ENCODE measurements around the gene UPF2.

Gene UPF2

GRCh38 chr10:11898033-11898371, 144.6 kb downstream of the UPF2 start:
- Histone ChIP-seq H3K4me1 (ENCODE audit: low read length) (no peaks in the 10 kb centered on the region), H3K9ac (ENCODE audit: low read length) (no peak overlapping the region), H3K27me3 (ENCODE audit: low read depth, low read length) (no peaks in the 10 kb centered on the region), H3K27ac (ENCODE audit: low read length) (no peak overlapping the region), H3K4me3 (ENCODE audit: low read length) (no peak overlapping the region), H3K79me2 (ENCODE audit: low read length) (no peaks in the 10 kb centered on the region), H3K9me3 (ENCODE audit: insufficient read depth, low read length) (no peaks in the 10 kb centered on the region), H2AFZ (ENCODE audit: low read depth, low read length) (no peak overlapping the region), H3K4me2 (ENCODE audit: low read length) (no peak overlapping the region), H4K20me1 (ENCODE audit: insufficient read depth, low read length) (no peaks in the 10 kb centered on the region), H3K36me3 (replicated peaks; ENCODE audit: low read depth, low read length) (no peaks in the 10 kb centered on the region)
- no peak for TF ChIP-seq EZH2phosphoT487 (IDR thresholded peaks at IDR 0.05; ENCODE audit: low read depth)
- TF ChIP-seq, protein P1, sequence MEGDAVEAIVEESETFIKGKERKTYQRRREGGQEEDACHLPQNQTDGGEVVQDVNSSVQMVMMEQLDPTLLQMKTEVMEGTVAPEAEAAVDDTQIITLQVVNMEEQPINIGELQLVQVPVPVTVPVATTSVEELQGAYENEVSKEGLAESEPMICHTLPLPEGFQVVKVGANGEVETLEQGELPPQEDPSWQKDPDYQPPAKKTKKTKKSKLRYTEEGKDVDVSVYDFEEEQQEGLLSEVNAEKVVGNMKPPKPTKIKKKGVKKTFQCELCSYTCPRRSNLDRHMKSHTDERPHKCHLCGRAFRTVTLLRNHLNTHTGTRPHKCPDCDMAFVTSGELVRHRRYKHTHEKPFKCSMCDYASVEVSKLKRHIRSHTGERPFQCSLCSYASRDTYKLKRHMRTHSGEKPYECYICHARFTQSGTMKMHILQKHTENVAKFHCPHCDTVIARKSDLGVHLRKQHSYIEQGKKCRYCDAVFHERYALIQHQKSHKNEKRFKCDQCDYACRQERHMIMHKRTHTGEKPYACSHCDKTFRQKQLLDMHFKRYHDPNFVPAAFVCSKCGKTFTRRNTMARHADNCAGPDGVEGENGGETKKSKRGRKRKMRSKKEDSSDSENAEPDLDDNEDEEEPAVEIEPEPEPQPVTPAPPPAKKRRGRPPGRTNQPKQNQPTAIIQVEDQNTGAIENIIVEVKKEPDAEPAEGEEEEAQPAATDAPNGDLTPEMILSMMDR (IDR thresholded peaks at IDR 0.05; ENCODE audit: low read depth, low read length): no peak

GRCh38 chr10:11896549-11897200, 145.9 kb downstream of the UPF2 start:
- Histone ChIP-seq H2AFZ (ENCODE audit: low read depth, low read length) (no peak overlapping the region), H3K9ac (ENCODE audit: low read length) (no peak overlapping the region), H3K27ac (ENCODE audit: low read length) (no peak overlapping the region), H3K79me2 (ENCODE audit: low read length) (no peaks in the 10 kb centered on the region), H3K4me2 (ENCODE audit: low read length) (no peak overlapping the region), H4K20me1 (ENCODE audit: insufficient read depth, low read length) (no peaks in the 10 kb centered on the region), H3K9me3 (ENCODE audit: insufficient read depth, low read length) (no peaks in the 10 kb centered on the region), H3K27me3 (ENCODE audit: low read depth, low read length) (no peaks in the 10 kb centered on the region), H3K4me3 (ENCODE audit: low read length) (no peak overlapping the region), H3K4me1 (ENCODE audit: low read length) (no peaks in the 10 kb centered on the region), H3K36me3 (replicated peaks; ENCODE audit: low read depth, low read length) (no peaks in the 10 kb centered on the region)
- TF ChIP-seq EZH2phosphoT487 (IDR thresholded peaks at IDR 0.05; ENCODE audit: low read depth): no peak
- TF ChIP-seq, protein P1 (IDR thresholded peaks at IDR 0.05; ENCODE audit: low read depth, low read length): no peak

DNA sequence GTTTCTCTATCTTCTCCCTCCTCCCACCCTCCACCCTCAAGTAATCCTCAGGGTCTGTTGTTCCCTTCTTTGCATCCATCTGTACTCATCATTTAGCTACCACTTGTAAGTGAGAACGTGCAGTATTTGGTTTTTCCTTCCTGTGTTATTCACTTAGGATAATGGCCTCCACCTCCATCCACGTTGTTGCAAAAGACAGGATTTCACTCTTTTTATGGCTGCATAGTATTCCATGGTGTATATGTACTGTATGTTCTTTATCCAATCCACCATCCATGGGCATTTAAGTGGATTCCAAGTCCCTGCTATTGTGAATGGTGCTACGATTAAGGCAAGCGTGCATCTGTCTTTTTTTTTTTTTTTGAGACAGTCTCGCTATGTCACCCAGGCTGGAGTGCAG, 147.0 kb downstream of the UPF2 start:
- Histone ChIP-seq H3K9ac (ENCODE audit: low read length) (no peak overlapping the region), H3K27me3 (ENCODE audit: low read depth, low read length) (no peaks in the 10 kb centered on the region), H4K20me1 (ENCODE audit: insufficient read depth, low read length) (no peaks in the 10 kb centered on the region), H2AFZ (ENCODE audit: low read depth, low read length) (no peak overlapping the region), H3K9me3 (ENCODE audit: insufficient read depth, low read length) (no peaks in the 10 kb centered on the region), H3K4me1 (ENCODE audit: low read length) (no peaks in the 10 kb centered on the region), H3K79me2 (ENCODE audit: low read length) (no peaks in the 10 kb centered on the region), H3K4me2 (ENCODE audit: low read length) (no peak overlapping the region), H3K4me3 (ENCODE audit: low read length) (no peak overlapping the region), H3K36me3 (replicated peaks; ENCODE audit: low read depth, low read length) (no peaks in the 10 kb centered on the region), H3K27ac (ENCODE audit: low read length) (no peak overlapping the region)
- no peak for TF ChIP-seq EZH2phosphoT487 (IDR thresholded peaks at IDR 0.05; ENCODE audit: low read depth)
- TF ChIP-seq, protein P1 (IDR thresholded peaks at IDR 0.05; ENCODE audit: low read depth, low read length): no peak

DNA sequence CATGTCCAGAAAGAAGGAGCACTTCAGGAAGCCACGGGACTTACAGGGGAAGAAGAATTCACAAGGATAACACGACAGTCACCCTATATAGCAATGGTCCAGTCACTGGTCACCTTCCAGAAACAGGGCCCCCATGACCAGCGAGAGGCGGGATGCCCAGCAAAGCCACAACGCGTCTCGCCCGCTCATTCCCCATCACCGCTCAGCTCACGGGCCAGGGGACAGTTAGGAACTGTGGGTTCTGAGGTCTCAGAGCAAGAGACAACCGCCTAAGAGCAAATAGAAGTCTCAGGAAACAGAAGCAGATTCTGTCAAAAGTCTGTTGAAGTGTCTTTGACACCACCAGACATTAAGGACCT, 147.5 kb downstream of the UPF2 start:
- H3K9ac ChIP-seq (ENCODE audit: low read length): no peak overlapping the region
- no peak overlapping the region for H3K4me3 ChIP-seq (ENCODE audit: low read length)
- H3K4me2 ChIP-seq (ENCODE audit: low read length): no peak overlapping the region
- H2AFZ ChIP-seq (ENCODE audit: low read depth, low read length): no peak overlapping the region
- TF ChIP-seq, protein P1 (IDR thresholded peaks at IDR 0.05; ENCODE audit: low read depth, low read length): no peak
- no peak for TF ChIP-seq EZH2phosphoT487 (IDR thresholded peaks at IDR 0.05; ENCODE audit: low read depth)
- no peaks in the 10 kb centered on the region for H3K36me3 ChIP-seq (replicated peaks; ENCODE audit: low read depth, low read length)
- no peaks in the 10 kb centered on the region for H3K9me3 ChIP-seq (ENCODE audit: insufficient read depth, low read length)
- H3K27ac ChIP-seq (ENCODE audit: low read length): no peak overlapping the region
- H4K20me1 ChIP-seq (ENCODE audit: insufficient read depth, low read length): no peaks in the 10 kb centered on the region
- no peaks in the 10 kb centered on the region for H3K4me1 ChIP-seq (ENCODE audit: low read length)
- H3K79me2 ChIP-seq (ENCODE audit: low read length): no peaks in the 10 kb centered on the region
- H3K27me3 ChIP-seq (ENCODE audit: low read depth, low read length): no peaks in the 10 kb centered on the region

Data from OCI-LY3 (cell line).